Transverse colon (tissue), 4 donors: ENCODE measurements around the gene WDR18.

ENCODE experiments used
- EP300 ChIP-seq: sonication (generic); formaldehyde crosslinking; IDR thresholded peaks from one replicate; pipeline ENCODE4 v1.6.1; 2017; ENCODE audit warnings: antibody characterized with exemption, low read depth
- POLR2A ChIP-seq: fragments of 450-650 bp; IDR thresholded peaks from one replicate; pipeline ENCODE4 v1.6.1; 2016; ENCODE audit warnings: antibody characterized with exemption, mild to moderate bottlenecking, moderate library complexity
- POLR2AphosphoS5 ChIP-seq, 3 donors: sonication (generic); formaldehyde crosslinking; IDR thresholded peaks; one replicate each; pipeline ENCODE4 v1.6.1; 2016; ENCODE audit warnings: antibody characterized with exemption in 3 of 3
- TF ChIP-seq, protein P1 (sequence below), 5 experiments: fragments of 200-600 bp in 3 of 5; fragments of 450-650 bp in 2 of 5; sonication (generic) in 3 of 5; IDR thresholded peaks; 1 replicate in 2 of 5; 2 replicates in 3 of 5; pipeline ENCODE4 v1.5.1; 2016 to 2017; ENCODE audit warnings: antibody characterized with exemption in 5 of 5, inconsistent platforms in 3 of 5, mild to moderate bottlenecking in 2 of 5, moderate library complexity in 1 of 5

DNA sequence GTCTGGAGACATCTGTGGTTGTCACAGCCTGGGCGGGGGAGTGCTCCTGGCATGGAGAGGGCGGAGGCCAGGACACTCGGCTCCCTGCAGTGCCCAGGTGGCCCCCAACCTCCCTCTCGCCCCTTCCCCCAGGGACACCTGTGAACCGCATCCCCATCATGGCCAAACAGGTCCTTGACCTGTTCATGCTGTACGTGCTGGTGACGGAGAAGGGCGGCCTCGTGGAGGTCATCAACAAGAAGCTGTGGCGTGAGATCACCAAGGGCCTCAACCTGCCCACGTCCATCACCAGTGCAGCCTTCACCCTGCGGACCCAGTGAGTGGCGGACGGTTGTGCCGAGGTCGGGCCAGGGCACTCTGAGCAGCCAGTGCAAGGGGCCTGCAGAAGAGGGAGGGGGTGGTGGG lies 20.0 kb upstream of the WDR18 start:
- TF ChIP-seq, protein P1, sequence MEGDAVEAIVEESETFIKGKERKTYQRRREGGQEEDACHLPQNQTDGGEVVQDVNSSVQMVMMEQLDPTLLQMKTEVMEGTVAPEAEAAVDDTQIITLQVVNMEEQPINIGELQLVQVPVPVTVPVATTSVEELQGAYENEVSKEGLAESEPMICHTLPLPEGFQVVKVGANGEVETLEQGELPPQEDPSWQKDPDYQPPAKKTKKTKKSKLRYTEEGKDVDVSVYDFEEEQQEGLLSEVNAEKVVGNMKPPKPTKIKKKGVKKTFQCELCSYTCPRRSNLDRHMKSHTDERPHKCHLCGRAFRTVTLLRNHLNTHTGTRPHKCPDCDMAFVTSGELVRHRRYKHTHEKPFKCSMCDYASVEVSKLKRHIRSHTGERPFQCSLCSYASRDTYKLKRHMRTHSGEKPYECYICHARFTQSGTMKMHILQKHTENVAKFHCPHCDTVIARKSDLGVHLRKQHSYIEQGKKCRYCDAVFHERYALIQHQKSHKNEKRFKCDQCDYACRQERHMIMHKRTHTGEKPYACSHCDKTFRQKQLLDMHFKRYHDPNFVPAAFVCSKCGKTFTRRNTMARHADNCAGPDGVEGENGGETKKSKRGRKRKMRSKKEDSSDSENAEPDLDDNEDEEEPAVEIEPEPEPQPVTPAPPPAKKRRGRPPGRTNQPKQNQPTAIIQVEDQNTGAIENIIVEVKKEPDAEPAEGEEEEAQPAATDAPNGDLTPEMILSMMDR (IDR thresholded peaks at IDR 0.05), result no peak
- TF ChIP-seq POLR2A (no peak), POLR2AphosphoS5 (IDR thresholded peaks at IDR 0.05) (no peak), EP300 (no peak)
